AG04449 (cell line): ENCODE results near the gene CISH.

Experiments used
- CTCF ChIA-PET: fragments of 350-600 bp; formaldehyde crosslinking; extraction: SDS; loops from one replicate; lab custom pipeline; 2021; ENCODE audit warnings: antibody characterized with exemption; lab: Yijun Ruan, JAX
- POLR2A ChIA-PET: fragments of 400-600, 350-600 bp; formaldehyde crosslinking; extraction: SDS; loops from one replicate; lab custom pipeline; 2020; ENCODE audit warnings: antibody characterized with exemption, inconsistent platforms; lab: Yijun Ruan, JAX
- DNase-seq: peaks from one replicate; pipeline ENCODE4 v3.0.0-alpha.2; 2010; ENCODE audit warnings: low read depth, low spot score
- H3K4me3 ChIP-seq: 2 replicates; pipeline ENCODE4 v1.5.1; 2011; ENCODE audit warnings: low read depth, mild to moderate bottlenecking, control low read depth, low read length
- TF ChIP-seq, protein P1 (sequence below): IDR thresholded peaks from one replicate; pipeline ENCODE4 v1.5.1; 2011; ENCODE audit warnings: mild to moderate bottlenecking, moderate library complexity, low read length, control low read depth, inconsistent platforms; ENCODE audit not compliant: insufficient read depth; ENCODE audit errors: missing control alignments

Gene CISH

DNA sequence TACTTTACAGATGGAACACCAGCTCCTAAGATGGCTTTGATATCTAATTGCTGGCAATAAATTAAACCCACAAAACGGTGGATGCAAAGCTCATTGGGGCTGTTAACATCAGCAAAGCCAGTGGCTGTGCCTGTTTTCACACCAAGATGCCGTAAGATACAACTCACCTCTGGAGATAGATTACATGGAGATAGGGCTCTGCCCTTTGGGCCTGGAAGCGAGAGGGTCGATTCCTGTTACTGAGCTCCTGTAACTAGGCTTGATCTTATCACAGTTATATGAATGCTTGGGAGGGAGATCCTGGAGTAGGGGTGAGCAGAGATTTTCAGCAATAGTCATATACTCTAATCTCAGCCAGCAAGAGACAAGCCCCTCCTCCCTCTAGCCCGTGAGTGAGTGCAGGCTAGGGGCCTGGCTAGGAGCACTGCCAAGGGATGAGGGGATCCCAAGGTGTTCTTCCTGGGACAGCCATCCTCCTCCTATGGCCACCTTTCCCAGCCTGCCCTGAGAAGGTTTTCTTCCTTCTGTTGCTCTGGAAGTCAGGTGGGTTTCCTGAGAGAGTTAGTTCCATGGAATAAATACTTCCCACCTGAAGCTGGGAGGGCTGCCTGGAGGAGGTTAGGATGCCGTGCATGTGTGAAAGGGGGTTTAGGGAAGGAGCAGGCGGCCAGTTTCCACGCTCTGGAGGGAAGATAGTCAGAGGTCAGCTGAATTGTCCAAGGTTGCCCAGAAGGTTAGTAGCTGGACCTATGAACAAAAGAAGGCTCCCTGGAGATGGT is 45.0 kb upstream of the CISH start:
- CTCF ChIA-PET, result interaction anchor here (2.2 kb wide), 1 partner anchor 38 kb away, joined by 8 read pairs; no protein-coding TSS in a partner anchor
- POLR2A ChIA-PET, result no interaction called here
- TF ChIP-seq, protein P1, sequence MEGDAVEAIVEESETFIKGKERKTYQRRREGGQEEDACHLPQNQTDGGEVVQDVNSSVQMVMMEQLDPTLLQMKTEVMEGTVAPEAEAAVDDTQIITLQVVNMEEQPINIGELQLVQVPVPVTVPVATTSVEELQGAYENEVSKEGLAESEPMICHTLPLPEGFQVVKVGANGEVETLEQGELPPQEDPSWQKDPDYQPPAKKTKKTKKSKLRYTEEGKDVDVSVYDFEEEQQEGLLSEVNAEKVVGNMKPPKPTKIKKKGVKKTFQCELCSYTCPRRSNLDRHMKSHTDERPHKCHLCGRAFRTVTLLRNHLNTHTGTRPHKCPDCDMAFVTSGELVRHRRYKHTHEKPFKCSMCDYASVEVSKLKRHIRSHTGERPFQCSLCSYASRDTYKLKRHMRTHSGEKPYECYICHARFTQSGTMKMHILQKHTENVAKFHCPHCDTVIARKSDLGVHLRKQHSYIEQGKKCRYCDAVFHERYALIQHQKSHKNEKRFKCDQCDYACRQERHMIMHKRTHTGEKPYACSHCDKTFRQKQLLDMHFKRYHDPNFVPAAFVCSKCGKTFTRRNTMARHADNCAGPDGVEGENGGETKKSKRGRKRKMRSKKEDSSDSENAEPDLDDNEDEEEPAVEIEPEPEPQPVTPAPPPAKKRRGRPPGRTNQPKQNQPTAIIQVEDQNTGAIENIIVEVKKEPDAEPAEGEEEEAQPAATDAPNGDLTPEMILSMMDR, result no peak
- no peak for DNase-seq
- H3K4me3 ChIP-seq, result no peak overlapping the region

DNA sequence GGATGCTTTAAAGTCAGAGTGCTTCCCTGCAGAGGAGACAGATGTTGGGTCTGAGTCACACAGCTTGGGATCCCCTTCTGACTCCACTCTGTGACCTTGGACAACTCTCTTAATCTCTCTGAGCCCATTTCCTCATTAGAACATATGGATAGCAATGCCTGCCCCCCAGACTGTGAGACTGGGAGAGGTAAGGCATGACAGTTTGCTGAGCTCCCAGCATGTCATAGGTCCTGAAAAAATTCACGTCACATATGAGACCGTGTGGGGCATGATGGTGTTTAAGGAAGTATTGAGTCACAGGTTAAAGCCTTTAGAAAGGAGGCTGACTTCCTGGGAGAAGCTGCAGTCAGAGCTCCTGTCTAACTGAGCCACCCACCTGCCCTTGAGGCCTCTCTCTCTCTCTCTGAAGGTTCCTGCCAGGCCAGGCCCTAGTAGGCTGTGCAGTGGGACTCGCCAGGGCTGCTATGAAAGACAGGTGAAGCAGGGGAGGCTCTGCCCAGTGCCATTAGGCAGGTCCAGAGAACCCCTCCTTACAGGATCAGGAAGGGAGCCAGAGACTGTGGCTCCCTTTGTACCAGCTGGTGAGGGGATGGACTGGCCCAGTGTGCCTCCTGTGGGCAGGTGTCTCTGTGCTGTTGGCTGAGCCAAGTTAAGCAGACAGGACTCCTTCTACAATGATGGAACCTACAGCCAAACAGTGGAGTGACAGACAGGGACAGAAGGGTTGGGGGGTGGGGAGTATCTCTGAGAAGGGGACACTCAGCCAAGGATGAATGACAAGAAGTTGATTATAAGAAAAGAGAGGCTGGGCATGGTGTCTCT is 43.6 kb upstream of the CISH start:
- H3K4me3 ChIP-seq, result no peak overlapping the region
- DNase-seq, result no peak
- ChIA-PET CTCF (interaction anchor here (2.2 to 6.7 kb wide), 2 partner anchors 36 to 40 kb away, joined by 8 to 66 read pairs; partner anchors contain the start of gene MAPKAPK3), POLR2A (no interaction called here)
- TF ChIP-seq, protein P1, result no peak

DNA sequence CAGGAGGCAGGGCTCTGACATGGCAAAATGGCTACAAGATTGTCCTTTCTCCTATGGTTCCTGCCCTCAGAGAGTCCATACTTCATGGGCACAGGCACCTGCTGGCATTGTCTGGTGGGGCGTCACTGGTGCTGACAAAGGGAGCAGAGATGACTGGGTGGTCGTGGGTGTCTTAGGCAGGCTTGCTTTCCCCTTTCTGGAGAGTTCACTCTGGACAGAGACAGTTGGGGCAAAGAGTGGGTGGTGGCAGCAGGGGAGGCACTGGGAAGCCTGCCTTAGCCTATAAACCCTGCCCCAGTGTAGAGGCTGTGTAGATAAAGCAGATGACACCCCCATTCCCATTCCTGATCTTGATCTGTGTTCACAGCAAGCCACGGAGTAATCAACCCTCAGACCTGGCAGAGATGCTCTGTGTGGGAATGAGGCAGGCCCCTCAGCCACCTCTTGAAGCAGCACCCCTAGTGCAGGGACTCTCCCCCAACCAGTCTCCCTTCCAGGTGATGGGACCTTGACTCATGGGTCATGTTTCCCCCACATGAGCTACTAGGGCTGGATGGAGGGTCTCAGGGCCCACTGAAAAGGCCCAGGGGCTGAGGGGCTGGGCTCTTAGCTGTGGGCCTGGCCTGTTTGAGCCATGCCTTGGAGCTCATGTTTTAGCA is 42.5 kb upstream of the CISH start:
- no peak overlapping the region for H3K4me3 ChIP-seq
- TF ChIP-seq, protein P1, result no peak
- ChIA-PET CTCF (interaction anchor here (1.3 to 6.7 kb wide), 4 partner anchors 11 to 735 kb away, joined by 4 to 66 read pairs (median 6); partner anchors contain the start of gene MAPKAPK3), POLR2A (no interaction called here)
- DNase-seq, result no peak

DNA sequence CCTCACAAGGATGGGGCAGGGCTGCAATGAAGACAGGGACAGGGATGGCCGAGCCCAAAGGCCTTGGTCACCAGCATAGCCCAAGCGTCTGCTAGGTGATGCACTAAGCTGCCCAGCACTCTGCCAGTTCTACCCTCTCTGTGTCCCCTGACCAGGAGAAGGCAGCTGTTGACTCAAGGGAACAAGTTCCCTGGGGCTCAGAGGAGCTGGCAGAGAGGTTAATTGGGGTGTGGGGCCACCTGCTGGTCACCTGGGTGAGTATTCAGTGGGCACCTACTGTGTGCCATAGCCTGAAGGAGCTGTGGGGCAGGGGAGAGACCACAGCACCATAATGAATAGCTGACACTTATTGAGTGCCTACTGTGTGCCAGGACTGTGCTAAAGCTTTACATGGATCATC is 41.1 kb upstream of the CISH start:
- no peak overlapping the region for H3K4me3 ChIP-seq
- POLR2A ChIA-PET, result no interaction called here
- DNase-seq, result no peak
- CTCF ChIA-PET, result interaction anchor here (0.6 to 6.7 kb wide), 7 partner anchors 10 to 38 kb away, joined by 3 to 66 read pairs (median 4); partner anchors contain the start of gene MAPKAPK3
- TF ChIP-seq, protein P1, result peak; percentile 13

DNA sequence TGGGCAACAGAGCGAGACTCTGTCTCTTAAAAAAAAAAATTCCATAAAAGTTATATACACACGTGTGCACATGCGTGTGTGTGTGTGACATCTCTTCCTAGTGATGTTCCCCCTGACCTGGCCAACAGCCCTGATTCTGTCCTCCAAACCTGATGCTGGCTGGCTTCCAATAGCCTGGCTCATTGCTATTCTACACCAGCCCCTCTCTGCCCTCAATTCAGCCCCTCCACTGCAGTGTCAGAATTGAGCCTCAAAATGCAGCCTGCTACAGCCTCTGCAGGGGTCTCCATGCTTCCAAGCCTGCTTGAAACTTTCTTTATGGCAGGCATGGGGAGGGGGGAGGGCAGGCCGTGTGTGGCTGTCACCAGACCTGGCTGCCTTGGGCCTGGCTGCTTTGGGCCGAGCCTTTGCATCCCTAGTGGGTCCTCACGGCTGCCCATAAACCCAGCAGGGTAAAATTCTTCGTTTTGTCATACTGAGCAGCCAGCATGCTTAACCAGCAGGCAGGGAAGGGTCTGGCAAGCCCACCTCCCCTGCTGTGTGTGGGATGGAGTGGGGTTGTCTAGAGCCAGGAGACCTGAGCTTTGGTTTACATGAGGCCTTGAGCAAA is 40.5 kb upstream of the CISH start:
- ChIA-PET POLR2A (no interaction called here), CTCF (interaction anchor here (1.0 to 6.7 kb wide), 3 partner anchors 17 to 37 kb away, joined by 3 to 66 read pairs (median 4); partner anchors contain the start of gene MAPKAPK3)
- DNase-seq, result no peak

More for the DNA sequence above, 40.5 kb upstream of the CISH start:
- TF ChIP-seq, protein P1, result no peak
- no peak overlapping the region for H3K4me3 ChIP-seq
